Gastroesophageal sphincter (tissue), 3 donors: Measurements from ENCODE around the gene GLI2.

Experiments used
- CTCF ChIP-seq, 4 experiments: fragments of 200-600 bp in 2 of 4; fragments of 450-650 bp in 2 of 4; sonication (generic) in 1 of 4; IDR thresholded peaks; one replicate each; pipeline ENCODE4 v1.5.1; 2017 to 2019; ENCODE audit warnings: antibody characterized with exemption in 4 of 4, mild to moderate bottlenecking in 2 of 4, moderate library complexity in 2 of 4
- POLR2AphosphoS5 ChIP-seq: sonication (generic); formaldehyde crosslinking; IDR thresholded peaks from one replicate; pipeline ENCODE4 v1.6.1; 2017; ENCODE audit warnings: antibody characterized with exemption

GRCh38 chr2:120733238-120733932 lies 2.3 kb upstream of the GLI2 start:
- TF ChIP-seq CTCF (IDR thresholded peaks at IDR 0.05) (no peak), POLR2AphosphoS5 (no peak)
